Inflammatory macrophage treated with lipopolysaccharide for 1 hour (primary cell): ENCODE data around the gene CLDN1.
"Not testable (repeated sequence)": the region's sequence is repeated elsewhere in the genome, so short reads cannot be mapped to it uniquely, and the experiment has no call there.

Source experiments
- DNase-seq, 2 donors: peaks; one replicate each; pipeline ENCODE4 v3.0.0-alpha.2; 2020 to 2022

Gene CLDN1

DNA sequence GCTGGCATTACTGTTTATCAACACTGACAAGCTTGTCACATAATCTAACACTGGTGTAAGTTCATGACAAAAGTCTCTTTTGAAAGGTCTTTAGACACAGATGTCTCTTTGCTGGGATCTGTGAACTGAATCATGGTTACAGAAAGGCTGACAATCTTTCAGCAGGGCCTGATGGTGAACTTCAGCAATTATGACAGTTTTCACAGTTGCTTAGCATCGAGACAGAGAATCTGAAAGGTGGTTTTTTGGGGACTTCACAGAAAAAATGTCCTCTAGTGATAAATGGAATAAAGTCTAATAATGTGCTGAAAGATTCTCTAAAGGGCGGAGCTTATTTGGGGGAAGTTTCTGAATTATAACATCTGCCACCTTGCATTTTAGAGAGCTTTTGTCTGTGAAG lies 32.3 kb downstream of the CLDN1 start:
- DNase-seq, result no peak

DNA sequence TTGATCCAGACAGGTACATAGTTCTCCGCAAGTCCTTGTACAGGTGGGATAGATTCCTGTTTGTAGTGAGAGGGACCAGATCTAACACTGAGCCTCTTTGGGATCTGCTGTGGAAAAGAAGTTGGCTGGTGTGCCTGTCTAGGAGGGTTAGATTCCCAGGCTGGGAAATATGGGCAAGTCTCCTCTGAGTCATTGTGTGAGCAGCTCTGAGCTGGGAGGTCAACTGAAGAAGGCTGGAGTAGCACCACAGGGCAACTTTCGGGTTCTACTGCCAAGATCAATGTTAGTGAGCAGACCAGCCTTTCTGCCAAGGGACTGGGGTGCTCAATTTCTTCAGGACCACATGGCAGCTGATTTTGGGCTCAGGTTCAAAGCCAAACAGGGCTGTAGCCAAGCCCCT lies 33.4 kb downstream of the CLDN1 start:
- DNase-seq, result no peak

DNA sequence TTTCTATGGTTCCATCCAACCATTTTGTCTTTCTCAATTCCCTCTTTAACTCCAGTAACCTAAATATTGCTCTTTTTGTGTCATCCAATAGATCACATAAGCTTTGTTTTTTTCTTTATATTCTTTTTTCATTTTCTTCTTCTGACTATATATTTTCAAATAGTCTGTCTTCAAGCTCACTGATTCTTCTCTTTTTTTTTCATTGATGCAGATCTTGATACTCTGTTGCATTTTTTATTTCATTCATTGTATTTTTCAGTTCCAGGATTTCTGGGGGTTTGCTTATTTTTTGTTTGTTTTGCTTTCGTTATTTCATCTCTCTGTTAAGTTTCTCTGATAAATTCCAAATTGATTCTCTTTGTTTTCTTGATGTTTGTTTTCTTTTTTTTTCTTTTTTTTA lies 36.2 kb downstream of the CLDN1 start:
- DNase-seq, result no peak

DNA sequence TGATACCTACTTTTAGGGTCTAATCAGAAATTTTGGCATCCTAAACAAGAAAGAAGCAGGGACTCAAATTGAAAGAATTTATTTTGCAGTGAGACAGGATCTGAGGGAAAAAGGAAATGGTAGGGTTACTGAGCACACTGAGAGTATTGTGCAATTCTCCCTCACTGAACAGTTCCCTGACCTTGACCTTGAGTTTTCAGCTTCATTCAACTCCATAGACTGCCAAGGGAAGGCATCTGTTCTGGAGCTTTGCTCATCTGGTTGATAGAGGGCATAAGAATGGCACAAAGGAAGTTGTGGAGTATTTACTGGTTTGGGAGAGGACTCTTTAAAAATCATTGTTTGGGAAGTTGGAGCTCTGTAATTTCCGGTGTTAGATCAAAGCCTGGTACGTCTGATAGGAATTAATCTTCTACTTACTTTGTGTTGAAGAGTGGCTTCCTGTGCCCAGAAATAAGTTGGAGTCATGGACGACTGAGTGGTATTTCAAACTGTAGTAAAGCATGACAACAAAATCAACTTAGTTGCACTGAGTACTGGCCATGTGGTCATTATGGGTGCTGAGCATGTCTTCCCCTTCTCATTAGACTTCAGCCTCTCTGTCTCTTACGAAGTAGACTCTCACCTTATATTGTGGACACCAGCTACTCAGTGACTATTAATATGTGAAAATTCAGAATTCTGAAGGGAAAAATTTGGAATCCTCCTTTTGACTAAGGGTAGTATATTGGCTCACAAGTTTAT lies 40.8 kb downstream of the CLDN1 start:
- peak in 1 of 2 donors; percentile 3 for DNase-seq

DNA sequence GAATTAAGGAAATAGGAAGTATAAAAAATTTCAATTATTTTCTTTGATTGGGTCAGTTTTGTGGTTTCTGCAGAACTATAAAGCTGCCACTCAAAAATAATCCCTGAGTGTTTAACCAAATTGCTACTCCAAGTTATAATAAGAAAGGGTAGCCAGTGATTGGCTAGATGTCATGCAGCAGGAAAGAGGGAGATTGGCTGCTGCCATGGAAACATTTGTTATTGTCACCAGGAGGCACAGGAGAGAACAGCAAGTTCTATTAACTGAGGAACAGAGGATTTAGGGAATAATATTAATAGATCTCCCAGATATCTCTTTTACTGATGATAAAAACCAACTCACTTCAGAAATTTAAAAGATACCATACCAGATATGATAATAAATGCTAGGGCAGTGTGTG lies 42.6 kb downstream of the CLDN1 start:
- DNase-seq, result no peak

DNA sequence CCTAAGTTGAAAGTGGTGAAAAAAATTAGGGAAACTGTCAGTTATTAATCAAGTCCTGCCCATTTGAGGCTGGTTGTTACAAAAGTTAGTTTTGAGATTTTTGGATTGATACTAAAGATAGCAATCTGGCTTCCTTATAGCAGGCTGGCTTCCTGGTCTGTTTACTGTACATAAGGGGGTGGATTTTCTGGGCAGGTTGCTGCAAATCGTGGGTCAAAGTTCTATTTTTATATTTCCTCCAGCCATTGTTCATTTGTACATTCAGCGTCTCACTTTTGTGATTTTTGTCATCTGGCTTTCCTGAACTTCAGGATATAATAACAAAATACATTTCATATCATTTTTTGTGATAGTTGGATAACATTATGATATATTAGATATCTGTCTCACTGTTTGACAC lies 49.5 kb downstream of the CLDN1 start:
- DNase-seq, result no peak

DNA sequence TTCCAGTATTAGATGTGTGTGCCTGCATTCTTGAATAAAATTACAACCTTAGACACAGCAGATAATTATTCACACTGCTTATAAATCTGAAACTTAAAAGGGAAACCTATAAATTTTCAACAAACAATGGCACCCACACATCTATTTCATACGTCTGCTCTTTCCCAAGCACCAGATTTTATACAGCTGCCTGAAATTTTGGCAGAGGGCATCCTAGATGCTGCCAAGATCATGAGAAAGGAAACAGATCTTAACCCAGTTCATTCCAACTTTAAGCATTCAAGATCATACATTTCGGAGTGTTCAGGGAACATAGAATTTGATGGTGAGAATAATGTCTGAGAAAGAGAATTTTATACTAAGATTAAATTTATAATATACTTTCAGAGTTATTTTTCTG lies 53.1 kb downstream of the CLDN1 start:
- DNase-seq, result no peak

DNA sequence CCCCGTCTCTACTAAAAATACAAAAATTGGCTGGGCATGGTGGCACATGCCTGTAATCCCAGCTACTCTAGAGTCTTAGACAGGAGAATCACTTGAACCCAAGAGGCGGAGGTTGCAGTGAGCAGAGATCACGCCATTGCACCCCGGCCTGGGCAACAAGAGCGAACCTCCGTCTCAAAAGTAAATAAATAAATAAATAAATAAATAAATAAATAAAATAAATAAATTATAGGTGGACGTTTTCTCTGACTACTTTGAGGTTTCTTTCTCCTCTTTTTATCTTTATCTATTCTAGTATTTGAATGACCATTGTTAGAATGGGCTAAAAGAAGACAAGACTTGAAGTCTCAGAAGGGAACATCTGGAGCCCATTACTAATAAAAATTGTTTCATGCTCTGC lies 54.8 kb downstream of the CLDN1 start:
- DNase-seq, result not testable (repeated sequence)

DNA sequence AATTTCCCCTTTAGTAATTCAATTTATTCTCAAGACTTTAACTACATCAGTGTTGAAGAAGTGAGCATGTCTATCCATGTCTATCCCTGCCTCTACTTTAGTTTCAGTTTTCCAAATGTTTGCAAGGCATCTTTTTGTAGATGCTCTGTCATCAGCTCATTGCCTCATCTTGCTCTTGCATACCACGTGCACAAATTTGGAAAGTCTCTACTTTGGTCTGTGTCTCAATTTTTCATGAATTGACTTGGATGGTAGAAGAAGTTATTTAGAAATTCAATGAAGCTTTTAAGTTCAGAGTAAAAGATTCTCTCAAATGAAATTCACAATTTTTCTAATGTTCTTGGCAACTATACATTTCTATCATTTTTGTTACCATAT lies 55.3 kb downstream of the CLDN1 start:
- peak; percentile 6 to 18 for DNase-seq

DNA sequence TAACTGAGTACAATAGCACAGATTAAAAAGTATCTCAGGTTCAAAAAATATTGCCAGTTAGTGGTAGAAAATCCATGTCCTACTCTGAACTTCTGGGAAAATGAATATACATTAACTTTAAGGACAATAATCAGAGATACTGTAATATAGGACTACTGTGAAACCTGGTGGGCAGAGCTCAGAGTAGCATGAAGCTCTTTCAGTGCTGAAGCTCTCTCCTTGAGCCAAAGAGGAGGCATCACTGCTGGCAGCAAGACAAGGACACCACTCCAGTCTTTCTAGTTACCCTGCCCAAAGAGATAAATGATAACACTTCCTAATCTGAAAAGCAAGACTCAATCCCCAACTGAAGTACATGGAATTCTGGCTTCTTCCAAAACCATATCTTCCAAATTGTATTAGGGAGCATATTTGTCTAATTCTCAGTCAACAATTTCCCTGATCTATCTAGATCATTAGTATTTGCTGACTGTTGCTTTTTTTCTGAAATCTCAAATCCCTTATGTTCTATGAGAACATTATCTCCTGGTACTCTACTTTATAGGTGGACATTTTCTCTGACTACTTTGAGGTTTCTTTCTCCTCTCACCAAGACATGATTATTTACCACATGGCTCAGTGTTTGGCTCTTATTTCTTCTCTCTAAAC lies 55.9 kb downstream of the CLDN1 start:
- DNase-seq, result no peak

DNA sequence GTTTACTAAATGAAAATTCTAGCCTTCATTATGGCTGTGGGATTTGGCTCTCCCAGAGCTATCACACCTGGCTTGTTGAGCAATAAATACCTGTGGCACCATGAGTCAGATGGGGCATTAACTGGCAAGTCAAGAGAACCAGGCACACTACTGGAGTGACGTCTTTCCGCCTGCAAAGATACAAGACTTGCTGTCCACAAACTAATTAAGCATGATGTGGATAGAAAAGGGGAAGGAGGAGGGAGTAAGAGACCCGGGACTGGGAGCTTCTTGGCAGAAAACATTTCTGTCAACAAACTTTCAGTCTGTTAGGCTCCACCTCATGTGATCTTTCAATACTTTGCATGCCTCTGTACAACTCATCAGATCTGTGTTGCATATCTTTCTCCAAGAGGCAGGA lies 56.5 kb downstream of the CLDN1 start:
- DNase-seq, result no peak

DNA sequence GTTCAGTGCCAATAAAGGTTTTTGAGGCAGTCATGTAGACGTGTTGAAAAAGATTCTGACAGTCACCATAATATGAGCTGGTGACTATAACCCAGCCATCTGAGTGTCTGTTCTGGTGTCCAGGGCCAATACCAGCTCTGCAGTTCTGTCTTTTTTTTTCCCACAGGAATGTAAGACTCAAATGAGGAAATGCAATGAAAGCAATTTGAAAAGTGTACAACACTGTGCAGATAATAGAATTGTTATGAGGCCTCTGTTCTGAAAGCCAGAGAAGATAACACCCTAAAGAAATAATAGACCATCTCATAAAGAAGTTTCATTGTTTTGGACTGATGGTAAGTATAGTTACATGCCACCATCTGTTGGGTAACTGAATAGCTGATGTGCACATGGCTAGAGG lies 57.1 kb downstream of the CLDN1 start:
- DNase-seq, result no peak

DNA sequence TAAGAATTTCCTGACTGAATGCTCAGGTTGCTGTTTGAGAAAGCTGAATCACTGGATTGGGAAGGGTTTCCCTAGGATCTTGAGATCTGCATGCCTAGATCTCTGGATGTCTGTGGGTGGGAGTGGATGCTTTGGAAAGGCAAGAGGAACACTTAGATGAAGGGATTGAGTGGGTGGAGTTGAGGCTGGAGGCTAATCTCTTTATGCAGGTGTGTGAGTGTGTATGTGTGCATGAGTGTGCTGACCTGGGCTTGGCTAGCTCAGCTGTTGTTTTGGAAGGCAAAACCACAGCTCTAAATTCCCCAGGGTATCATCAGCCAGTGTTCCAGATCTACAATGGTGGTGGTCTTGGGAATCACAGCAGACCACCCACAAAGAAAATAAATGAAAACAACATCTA lies 60.5 kb downstream of the CLDN1 start:
- no peak for DNase-seq

DNA sequence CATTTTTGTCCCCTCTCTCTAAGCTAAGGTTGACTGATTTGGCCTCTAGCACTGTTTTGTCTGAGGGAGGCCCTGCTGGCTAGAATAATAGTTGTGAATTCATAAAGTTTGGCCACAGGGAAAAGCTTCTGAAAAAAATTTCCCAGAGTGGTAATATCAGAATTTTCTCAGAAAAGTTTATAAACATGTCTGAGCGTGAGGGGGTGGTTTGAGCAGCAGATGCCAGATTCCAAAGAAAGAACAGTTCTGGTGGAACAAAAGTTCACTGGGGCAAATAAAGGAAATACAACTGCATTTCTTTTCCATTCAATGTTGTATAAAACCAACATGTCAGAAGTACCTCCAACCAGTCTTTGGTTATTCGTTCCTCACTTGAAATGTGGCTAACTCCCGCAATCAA lies 61.2 kb downstream of the CLDN1 start:
- DNase-seq, result no peak

DNA sequence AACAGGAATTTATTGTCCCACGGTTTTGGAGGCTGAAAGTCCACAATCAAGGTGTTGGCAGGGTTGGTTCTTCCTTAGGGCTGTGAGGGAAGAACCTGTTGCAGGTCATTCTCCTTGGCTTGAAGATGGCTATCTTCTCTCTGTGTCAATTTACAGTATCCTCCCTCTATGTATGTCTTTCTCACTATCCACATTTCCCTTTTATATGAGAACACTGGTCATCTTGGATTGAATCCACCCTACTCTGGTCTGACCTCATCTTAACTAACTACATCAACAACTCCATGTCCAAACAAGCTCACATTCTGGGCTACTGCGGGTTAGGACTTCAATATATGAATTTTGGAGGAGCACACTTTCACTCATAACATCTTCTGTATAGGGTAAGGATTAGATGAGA lies 61.9 kb downstream of the CLDN1 start:
- no peak for DNase-seq

DNA sequence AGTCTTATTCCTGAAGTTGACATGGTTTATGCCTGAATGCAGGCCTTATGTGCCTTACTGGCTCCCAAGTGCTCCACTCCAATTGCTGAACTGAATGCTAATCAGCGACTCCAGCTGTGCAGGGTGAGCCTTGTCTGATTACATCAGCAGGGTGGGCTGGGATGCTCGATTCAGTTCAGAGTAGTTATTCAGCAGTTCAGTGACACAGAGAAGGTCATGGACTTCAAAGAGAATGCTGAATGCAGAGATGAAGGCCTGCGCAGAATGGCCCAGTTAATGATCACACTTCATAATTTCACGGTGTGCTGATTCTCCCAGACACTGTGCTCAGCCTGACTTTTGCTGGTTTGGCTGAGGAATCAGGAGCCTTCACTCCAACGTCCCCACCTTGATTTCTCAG lies 63.6 kb downstream of the CLDN1 start:
- no peak for DNase-seq
